ENCODE data around the gene BPIFB3. TPM values are rescaled to one million over a fixed set of nuclear protein-coding genes. Genes with fewer than 3 reads are reported as not detected.

The BPIFB3 gene
- total and polyA plus RNA-seq, 9 of the 15 experiments (the other 6 are each of a cell fraction or from before 2014, with no cell fraction given), result not detected

GRCh38 chr20:33037456-33037855 lies 16.2 kb upstream of the BPIFB3 start:
- H3K27ac ChIP-seq (ENCODE audit: extremely low read depth, low read depth, low read length), result no peak overlapping the region
- ATAC-seq (no peak), FAIRE-seq (no peak), DNase-seq (ENCODE audit: extremely low read depth in 1 of 4, low spot score in 3 of 4) (no peak)
- no TSS peak for BruUV-seq (replicated peaks)
- H3K9me3 ChIP-seq (replicated peaks; ENCODE audit: control insufficient read depth, insufficient read depth, low read depth, low read length), result no peaks in the 10 kb centered on the region
- intact Hi-C loops (cut with micrococcal nuclease) (no loop called here), in situ Hi-C loops (cut with MboI) (no loop called here)
- 0% methylated on average over 5 of the region's 5 CpGs for WGBS (ENCODE audit: insufficient coverage, low coverage, missing lambda C conversion rate)
- no peaks in the 10 kb centered on the region; the same call in 1 of the 2 replicates for H4K20me1 ChIP-seq (replicated peaks; ENCODE audit: control insufficient read depth, insufficient read depth, low read length)
- H3K27me3 ChIP-seq (ENCODE audit: control insufficient read depth in 2 of 2, insufficient read depth in 2 of 2, low read length in 2 of 2), result peaks cover 0 to 39% of the 10 kb centered on the region in 2 experiments; a peak in 2 of 5 replicates
- H3K4me2 ChIP-seq (ENCODE audit: insufficient read depth, low read length), result no peak overlapping the region
- no peaks in the 10 kb centered on the region for H3K9me1 ChIP-seq (ENCODE audit: control insufficient read depth, insufficient read depth, low read length)
- POLR2A ChIA-PET, result interaction anchor here (0.6 kb wide), 1 partner anchor 28 kb away, joined by 3 read pairs; no protein-coding TSS in a partner anchor
- no peak overlapping the region for H2AFZ ChIP-seq (ENCODE audit: low read depth, low read length)
- TF ChIP-seq CBX1 (IDR thresholded peaks at IDR 0.05; ENCODE audit: low read depth) (no peak), KAT7 (CRISPR knock-in tag; IDR thresholded peaks at IDR 0.05; ENCODE audit: borderline replicate concordance) (no peak), POU5F1 (IDR thresholded peaks at IDR 0.05; ENCODE audit: borderline replicate concordance, low read depth, low read length, partially characterized antibody) (no peak), DDX20 (tag; IDR thresholded peaks at IDR 0.05; ENCODE audit: low read depth) (no peak), IFI16 (CRISPR knock-in tag; IDR thresholded peaks at IDR 0.05) (no peak), ZNF644 (tag; IDR thresholded peaks at IDR 0.05; ENCODE audit: low read depth) (no peak), MED1 (CRISPR knock-in tag; IDR thresholded peaks at IDR 0.05; ENCODE audit: borderline replicate concordance) (no peak), WHSC1 (IDR thresholded peaks at IDR 0.05; ENCODE audit: low read length) (no peak), BRD4 (IDR thresholded peaks at IDR 0.05) (no peak), ZBTB9 (CRISPR knock-in tag; IDR thresholded peaks at IDR 0.05) (no peak), ZNF830 (CRISPR knock-in tag; IDR thresholded peaks at IDR 0.05) (no peak), THRAP3 (IDR thresholded peaks at IDR 0.05; ENCODE audit: borderline replicate concordance) (no peak), ZFP1 (CRISPR knock-in tag; IDR thresholded peaks at IDR 0.05) (no peak), NRF1 (conservative IDR thresholded peaks at IDR 0.05 in 1 of 2, IDR thresholded peaks at IDR 0.05 in 1 of 2) (no peak), JUNB (CRISPR knock-in tag; conservative IDR thresholded peaks at IDR 0.05) (no peak), RFX1 (IDR thresholded peaks at IDR 0.05) (no peak)
- TF ChIP-seq, protein P1, sequence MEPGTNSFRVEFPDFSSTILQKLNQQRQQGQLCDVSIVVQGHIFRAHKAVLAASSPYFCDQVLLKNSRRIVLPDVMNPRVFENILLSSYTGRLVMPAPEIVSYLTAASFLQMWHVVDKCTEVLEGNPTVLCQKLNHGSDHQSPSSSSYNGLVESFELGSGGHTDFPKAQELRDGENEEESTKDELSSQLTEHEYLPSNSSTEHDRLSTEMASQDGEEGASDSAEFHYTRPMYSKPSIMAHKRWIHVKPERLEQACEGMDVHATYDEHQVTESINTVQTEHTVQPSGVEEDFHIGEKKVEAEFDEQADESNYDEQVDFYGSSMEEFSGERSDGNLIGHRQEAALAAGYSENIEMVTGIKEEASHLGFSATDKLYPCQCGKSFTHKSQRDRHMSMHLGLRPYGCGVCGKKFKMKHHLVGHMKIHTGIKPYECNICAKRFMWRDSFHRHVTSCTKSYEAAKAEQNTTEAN (CRISPR knock-in tag; IDR thresholded peaks at IDR 0.05), result no peak
- no peak overlapping the region for H3K4me3 ChIP-seq
- H3K36me3 ChIP-seq (ENCODE audit: control insufficient read depth, insufficient read depth, low read length), result no peaks in the 10 kb centered on the region
- no peak overlapping the region for H3K9ac ChIP-seq (ENCODE audit: insufficient read depth in 1 of 2, low read depth in 2 of 2, low read length in 2 of 2)
- no peaks in the 10 kb centered on the region for H3K4me1 ChIP-seq (replicated peaks in 1 of 2; ENCODE audit: control insufficient read depth in 2 of 2, insufficient read depth in 2 of 2, low read length in 2 of 2)
- CTCF ChIA-PET (ENCODE audit: low intra/inter-chr PET ratio), result no interaction called here
- no peaks in the 10 kb centered on the region for H3K79me2 ChIP-seq (ENCODE audit: control insufficient read depth, insufficient read depth, low read length)
